COLO668 (cell line): ENCODE measurements around the gene LDLR.

ENCODE experiments used
- DNase-seq: peaks from one replicate; lab custom pipeline; 2025; ENCODE audit not compliant: unreplicated experiment; lab: John Stamatoyannopoulos, UW

The LDLR gene

GRCh38 chr19:11089254-11090013, at the start of gene LDLR:
TSS of gene LDLR (plus strand) at chr19:11089463. CDS start at chr19:11089549, 86 bp downstream.
- peak; percentile 82 for DNase-seq

GRCh38 chr19:11041194-11041593, 48.1 kb upstream of the LDLR start:
- DNase-seq = no peak

- DNase-seq = no peak
These were observed 47.2 kb upstream of the LDLR start for GRCh38 chr19:11041966-11042627.

- no peak for DNase-seq
These were observed 44.8 kb upstream of the LDLR start for GRCh38 chr19:11044431-11044830.

- DNase-seq = no peak
These were observed 43.7 kb upstream of the LDLR start for GRCh38 chr19:11045536-11045935.

GRCh38 chr19:11046605-11047354, 42.5 kb upstream of the LDLR start:
- DNase-seq = no peak

- no peak for DNase-seq
These were observed 41.4 kb upstream of the LDLR start for GRCh38 chr19:11047866-11048265.

GRCh38 chr19:11050323-11051114, 38.7 kb upstream of the LDLR start:
- no peak for DNase-seq

GRCh38 chr19:11053817-11054195, 35.5 kb upstream of the LDLR start:
- DNase-seq = no peak

- DNase-seq = no peak
These were observed 35.1 kb upstream of the LDLR start for GRCh38 chr19:11054200-11054599.

GRCh38 chr19:11054628-11055027, 34.6 kb upstream of the LDLR start:
- DNase-seq = no peak

GRCh38 chr19:11058246-11059030, 30.8 kb upstream of the LDLR start:
- DNase-seq = no peak

- no peak for DNase-seq
These were observed 29.5 kb upstream of the LDLR start for GRCh38 chr19:11059511-11060358.

- DNase-seq = no peak
These were observed 27.3 kb upstream of the LDLR start for GRCh38 chr19:11061952-11062351.

- DNase-seq = no peak
These were observed 25.8 kb upstream of the LDLR start for GRCh38 chr19:11063434-11063833.

- DNase-seq = no peak
These were observed 24.4 kb upstream of the LDLR start for GRCh38 chr19:11064831-11065303.

GRCh38 chr19:11066326-11066725, 22.9 kb upstream of the LDLR start:
- no peak for DNase-seq

GRCh38 chr19:11067356-11068113, 21.7 kb upstream of the LDLR start:
- DNase-seq = no peak

GRCh38 chr19:11069561-11069960, 19.7 kb upstream of the LDLR start:
- no peak for DNase-seq
